Measurements from ENCODE around the gene GPS2.
"Not testable (repeated sequence)": the region's sequence is repeated elsewhere in the genome, so short reads cannot be mapped to it uniquely, and the experiment has no call there.

Gene GPS2

GRCh38 chr17:7336240-7337175 lies 21.3 kb upstream of the GPS2 start, which contains the start of gene ACAP1:
Gene ACAP1 (plus strand): TSS chr17:7336529. CDS start chr17:7336735, 206 bp downstream.
- no peak for DNase-seq

- not testable (repeated sequence) for DNase-seq
Observed at GRCh38 chr17:7335765-7336164, 20.6 kb upstream of the GPS2 start.

DNA sequence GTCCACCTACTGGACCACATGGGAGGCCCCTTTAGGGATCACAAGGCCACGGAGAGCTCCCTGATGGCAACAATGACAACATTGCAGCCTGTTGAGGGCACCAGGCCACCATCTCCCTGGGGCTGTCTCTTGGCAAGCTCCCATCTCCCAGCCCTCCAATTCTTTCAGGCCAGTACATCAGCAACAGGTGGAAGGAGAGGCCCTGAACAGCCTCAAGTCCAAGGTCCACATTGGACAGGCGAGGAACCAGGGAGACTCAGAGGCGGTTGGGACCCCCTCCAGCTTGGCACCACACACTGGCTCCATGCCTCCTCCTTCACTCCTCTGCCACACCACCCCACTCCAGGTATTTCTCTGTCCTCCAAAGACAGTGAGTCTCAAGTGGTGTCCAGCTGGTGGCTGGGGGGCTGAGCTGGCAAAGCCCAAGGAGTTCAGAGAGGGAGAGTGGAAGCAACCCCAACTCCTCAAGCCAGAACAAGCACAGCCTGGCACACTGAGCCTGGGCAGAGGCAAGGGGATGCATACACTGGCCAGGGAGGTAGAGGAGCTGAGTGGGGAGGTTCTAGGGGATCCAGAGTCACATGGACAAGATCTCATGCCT lies 19.9 kb upstream of the GPS2 start:
- no peak for DNase-seq

GRCh38 chr17:7332600-7333069 lies 17.5 kb upstream of the GPS2 start:
- DNase-seq = not testable (repeated sequence)

DNA sequence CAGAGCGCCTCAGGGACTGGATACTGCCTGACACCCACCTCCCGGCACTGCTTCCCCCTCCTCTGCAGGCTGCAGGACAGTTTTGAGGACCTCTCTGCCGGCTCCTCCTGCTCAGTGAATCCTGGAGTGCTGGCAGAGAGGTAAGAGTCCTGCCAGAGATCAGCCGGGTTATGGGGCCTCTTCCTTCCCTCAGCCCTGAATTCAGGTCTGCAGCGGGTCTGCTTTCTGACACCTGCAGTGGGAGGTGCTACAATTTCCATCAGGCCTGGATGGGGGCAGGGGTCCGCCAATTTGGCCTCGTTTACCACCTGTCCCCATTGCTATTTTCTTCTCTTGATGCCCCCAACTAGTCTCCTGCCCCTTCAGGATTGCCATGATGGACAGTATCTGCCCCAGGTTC lies 17.0 kb upstream of the GPS2 start:
- no peak for DNase-seq

- DNase-seq = no peak
Observed at GRCh38 chr17:7330638-7331015, 15.5 kb upstream of the GPS2 start.

GRCh38 chr17:7329997-7330637 lies 15.0 kb upstream of the GPS2 start:
- peak; percentile 18 for DNase-seq

DNA sequence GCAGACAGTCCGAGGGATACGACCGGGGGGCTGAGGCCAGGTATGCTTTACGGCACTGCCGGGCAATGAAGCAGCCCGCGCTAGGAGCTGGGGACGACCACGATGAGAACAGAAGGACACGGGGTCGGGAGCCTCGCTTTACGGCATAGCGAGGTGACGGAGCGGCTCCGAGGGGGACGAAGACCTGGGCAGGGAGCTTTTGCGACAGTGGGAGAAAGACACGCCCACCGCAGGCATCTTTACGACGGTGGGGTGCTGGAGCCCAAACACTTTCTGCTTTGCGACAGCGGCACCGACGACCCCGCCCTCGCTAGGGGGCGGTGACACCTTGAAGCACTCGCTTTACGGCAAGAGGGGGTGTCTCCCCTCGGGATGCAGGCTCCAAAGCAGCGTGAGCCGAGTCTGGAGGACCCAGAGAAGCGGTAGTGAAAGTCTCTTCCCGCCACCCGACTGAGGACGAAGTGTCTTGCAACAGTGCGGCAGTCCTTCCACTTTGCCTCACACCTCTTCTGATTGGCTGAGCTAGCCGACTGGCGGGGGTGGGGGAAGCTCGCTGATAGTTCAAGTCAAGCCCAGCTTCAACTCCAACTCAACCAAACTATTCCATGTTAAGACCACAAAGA lies 14.3 kb upstream of the GPS2 start:
- peak; percentile 100 for DNase-seq

DNA sequence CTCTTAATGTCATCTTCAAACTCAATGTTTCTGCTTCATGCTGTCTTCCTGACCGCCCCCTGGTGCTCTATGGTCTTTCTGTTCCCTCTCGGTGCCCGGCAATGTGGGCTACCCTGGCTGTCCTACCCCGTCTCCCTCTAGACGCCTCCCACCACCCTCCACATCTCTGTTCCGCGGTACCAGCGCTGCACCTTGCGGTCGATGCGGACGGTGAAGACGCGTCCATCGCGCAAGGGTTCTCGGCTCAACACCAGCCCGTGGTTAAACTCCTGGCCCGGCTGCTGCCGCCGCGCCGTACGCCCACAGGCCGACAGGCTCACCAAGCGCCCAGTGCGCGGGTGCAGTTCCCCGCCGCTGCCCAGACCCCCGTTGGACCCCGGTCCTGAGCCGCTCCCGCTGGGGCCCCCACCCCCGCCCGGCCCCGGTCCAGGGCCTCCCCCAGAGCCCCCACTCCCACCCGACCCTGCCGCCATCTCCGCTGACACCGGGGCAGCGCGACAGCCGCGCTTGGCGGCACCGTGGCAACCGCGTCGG lies 13.7 kb upstream of the GPS2 start, which contains the start of gene NEURL4:
Gene NEURL4, minus strand, starts transcription at position 496 of the 534 bp plus-strand sequence. Its CDS starts 23 bp downstream, at position 473.
- no peak for DNase-seq

- DNase-seq = no peak
Observed at GRCh38 chr17:7328009-7328408, 12.8 kb upstream of the GPS2 start.

- no peak for DNase-seq
Observed at GRCh38 chr17:7327501-7327900, 12.3 kb upstream of the GPS2 start.

- no peak for DNase-seq
Observed at GRCh38 chr17:7327056-7327455, 11.9 kb upstream of the GPS2 start.

GRCh38 chr17:7326186-7326585 lies 11.0 kb upstream of the GPS2 start:
- no peak for DNase-seq

- no peak for DNase-seq
Observed at GRCh38 chr17:7325031-7325528, 9.9 kb upstream of the GPS2 start.

- DNase-seq = no peak
Observed at GRCh38 chr17:7324438-7324779, 9.2 kb upstream of the GPS2 start.

- no peak for DNase-seq
Observed at GRCh38 chr17:7323731-7324437, 8.7 kb upstream of the GPS2 start.

DNA sequence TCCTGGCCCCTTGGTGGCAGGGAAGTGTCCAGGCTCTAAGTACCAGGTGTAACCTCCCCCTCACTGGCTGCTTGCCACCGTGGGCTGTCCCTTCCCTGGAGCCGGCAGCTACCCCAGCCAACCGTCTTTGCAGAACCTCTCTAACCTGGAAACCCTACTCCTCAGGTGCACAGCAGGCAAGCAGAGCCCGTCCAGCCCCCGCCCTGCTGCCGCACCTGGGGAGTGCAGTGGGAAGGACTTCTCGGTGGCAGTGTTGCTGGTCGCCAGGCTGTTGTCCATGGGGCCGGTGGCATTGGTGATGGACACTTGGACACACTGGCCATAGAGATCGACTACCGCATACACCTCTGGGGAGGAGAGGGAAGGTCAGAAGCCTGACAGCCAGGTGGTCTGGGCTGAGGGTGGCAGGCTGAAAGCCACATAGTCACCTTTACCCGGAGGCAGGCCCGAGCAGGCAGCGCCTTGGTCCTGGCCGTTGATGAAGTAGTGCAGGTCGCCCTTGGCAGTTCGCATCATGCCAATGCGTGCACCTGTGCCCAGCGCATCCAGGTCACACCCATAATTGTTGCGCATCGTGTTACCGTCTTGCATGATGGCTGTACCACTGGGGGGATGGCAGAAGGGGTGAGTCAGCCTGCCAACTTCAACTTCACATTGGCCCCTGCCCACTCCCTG lies 7.5 kb upstream of the GPS2 start:
- no peak for DNase-seq

- DNase-seq = no peak
Observed at GRCh38 chr17:7321466-7321865, 6.3 kb upstream of the GPS2 start.

- no peak for DNase-seq
Observed at GRCh38 chr17:7318121-7318860, 3.1 kb upstream of the GPS2 start.

GRCh38 chr17:7317161-7317803 lies 2.1 kb upstream of the GPS2 start:
- DNase-seq = no peak

Data from NCI-H1048 (cell line).